GM19328 (cell line): Measurements from ENCODE around the gene TMED3.

Source experiments
- ATAC-seq: cut with Tn5 transposase; IDR thresholded peaks from one replicate; pipeline ENCODE4 v1.9.1; 2021; ENCODE audit warnings: mild to moderate bottlenecking, moderate library complexity; ENCODE audit not compliant: unreplicated experiment

The TMED3 gene

DNA sequence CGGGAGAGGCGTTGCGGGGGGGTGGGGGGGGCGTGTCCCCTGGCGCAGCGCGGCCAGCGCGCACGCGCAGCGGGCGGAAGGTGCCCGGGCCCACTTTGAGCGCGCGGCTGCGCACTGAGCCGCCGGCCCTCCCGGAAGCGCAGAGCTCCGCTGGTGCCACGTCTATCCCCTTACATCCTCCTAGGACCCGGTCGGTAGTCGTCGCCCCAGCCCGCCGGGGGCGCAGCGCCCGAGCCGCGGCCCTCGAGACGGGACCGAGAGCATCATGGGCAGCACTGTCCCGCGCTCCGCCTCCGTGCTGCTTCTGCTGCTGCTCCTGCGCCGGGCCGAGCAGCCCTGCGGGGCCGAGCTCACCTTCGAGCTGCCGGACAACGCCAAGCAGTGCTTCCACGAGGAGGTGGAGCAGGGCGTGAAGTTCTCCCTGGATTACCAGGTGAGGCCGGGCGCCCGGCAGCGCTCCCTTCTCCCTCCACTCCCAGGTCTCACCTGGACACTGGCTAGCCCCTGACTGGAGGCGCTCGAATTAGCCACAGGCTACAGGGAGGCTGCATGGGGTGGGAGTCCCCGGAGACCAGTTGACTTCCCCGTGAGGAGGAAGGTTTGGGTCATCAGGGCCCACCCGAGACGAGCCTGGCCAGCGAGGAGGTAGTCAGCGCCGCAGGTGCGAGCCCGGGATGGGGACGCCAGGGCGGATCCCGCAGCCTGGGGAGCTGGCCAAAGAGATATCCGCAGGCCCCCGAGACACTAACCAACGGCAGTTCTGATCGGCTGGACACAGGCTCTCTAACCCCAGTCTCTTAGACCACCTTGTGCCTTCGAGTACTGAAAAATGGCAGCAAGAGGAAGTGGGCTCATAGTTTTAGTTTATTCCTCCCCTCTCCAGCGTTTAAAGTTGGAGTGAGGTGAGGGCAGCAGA is at the start of gene TMED3:
TMED3 (plus strand) TSS at position 128 of the 916 bp plus-strand sequence; CDS start at position 266, 138 bp downstream.
- ATAC-seq = peak; percentile 93

DNA sequence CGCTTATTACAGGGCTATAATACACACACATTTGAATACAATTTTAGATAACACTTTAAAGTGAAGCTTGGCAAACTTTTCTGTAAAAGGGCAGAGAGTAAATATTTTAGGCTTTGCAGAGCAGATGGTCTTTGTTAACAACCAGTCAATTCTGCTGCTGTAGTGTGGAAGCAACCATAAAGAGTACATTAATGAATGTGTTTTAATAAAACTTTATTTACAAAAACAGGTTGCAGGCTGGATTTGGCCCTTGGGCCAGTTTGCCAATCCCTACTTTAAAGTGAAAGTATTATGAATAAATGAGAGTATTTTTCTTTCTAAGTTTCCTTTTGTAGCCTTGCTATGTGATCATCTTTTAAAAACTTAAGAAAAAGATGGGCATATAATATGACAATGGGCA is 49.1 kb upstream of the TMED3 start:
- ATAC-seq = no peak

DNA sequence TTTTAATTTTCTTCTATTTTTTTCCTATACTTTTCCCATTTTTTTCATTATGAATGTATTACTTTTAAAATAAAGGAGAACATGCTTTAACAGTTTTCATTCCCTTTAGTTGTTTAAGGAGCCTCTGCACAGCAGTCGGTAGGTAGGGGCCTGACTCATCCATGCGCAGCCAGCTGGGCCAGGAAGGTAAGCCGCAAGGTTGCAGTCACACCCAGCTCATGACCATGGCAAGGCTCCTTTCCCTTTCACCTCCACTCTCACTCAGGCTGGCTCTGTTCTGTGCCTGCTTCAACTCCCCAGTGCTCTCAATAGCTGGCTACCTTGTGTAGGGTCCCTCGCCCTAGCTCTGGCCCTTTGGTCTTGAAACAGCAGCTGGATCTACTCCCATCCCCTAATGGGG is 45.7 kb upstream of the TMED3 start:
- no peak for ATAC-seq

DNA sequence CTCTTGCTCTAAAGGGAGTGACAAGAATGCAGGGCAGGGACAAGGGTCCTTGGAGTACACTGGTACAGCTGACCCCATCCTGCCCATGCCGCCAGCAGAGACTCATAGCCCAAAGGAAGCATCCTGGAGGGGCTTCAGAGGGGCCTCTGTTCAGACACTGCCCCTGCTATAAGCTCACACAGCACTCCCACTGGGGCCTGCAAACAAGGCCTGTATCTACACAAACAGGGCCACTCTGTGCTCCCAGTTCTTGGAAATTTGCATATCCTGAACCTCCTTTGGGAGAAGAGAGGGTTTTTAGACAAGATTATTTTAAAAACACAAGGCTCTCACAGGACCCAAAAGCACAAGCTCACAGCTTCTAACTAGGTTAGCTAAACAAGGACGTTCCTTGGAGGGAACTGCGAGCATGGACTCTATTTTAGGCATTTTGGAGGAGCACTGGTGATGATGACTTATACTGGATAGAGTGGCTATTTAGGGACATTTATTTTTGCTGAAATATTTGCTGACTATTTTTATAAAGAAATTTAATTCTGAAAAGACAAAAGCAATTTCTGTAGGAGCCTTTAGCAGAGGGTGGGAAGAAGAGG is 44.8 kb upstream of the TMED3 start:
- ATAC-seq = no peak

DNA sequence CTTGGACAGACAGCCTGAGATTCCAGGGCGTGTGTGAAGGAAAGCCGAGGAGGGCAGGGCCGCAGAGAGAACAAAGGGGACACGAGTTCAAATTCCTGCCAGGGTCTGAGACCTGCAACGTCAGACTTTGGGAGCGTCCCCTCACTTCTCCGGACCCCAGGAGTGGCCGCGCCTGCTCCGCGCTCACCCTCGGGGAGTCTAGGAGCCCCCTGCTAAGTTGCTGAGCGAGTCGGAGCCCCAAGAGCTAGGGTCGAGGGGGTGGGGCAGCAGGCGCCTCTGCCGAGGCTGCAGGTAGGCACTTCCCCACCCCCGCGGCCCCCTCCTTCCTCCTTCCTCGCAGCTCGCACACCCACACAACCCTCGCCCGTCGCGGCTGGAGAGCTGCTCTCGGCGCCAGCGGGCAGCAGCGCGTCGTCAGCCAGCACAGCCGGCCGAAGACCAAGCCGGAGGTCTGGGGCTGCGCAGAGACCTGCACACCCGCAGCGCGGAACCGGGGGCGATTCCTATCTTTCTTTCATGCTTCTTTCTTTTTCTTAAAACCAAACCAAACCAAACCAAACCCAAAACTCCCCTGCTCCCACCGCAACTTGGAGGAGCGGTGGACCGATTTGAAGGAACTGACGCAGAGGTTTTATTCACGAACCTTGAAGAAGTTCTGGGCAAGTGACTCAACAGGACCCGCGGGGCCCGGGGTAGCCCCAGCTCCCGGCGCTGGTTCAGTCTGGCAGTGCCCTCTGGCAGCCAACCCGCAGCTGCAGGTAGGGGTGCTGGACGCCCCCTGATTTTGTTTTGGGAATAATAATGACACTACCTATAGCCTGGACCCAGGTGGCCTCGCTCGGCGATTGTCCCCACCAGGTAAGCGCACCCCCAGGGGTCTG is 28.3 kb upstream of the TMED3 start, which contains the start of gene ANKRD34C:
ANKRD34C (plus strand) TSS at position 352 of the 881 bp plus-strand sequence. CDS start 10,563 bp downstream, outside the sequence.
- ATAC-seq = no peak

DNA sequence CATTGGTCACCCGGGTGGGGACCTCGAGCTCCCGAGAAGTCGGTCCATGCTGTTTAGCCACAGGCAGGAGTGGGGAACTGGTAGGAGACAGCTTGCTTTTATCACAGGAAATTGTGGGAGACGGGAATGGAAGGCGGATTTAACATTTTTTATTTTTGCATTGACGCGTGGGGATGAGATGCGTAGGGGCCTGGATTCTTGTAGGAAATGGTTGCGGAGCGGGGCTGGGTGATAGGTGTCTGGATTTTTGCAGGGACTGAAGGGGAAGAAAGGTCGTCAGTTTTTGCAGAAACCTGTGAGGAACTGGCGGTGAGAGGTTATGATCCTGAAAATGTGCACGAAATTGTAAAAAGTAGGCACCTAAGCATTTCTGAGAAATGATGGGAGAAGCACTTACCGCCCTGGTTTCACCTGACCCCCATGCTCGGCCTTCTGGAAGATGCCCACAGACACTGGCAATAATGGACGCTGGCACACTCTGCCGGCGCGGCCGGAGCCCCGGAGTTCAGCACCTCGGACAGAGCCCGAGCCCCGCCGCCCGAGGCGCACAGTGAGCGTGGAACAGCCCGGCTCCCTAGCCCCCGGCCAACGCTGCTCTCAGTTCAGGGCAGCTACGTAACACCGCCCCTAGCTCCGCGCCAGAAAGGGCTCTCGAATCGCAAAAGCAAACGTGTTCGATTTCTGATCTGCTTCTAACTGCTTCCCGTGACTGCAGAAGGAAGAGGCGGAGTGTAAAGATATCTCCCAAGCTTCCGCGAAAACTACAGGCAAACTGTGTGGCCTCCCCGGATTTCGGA is 27.5 kb upstream of the TMED3 start:
- ATAC-seq = no peak

DNA sequence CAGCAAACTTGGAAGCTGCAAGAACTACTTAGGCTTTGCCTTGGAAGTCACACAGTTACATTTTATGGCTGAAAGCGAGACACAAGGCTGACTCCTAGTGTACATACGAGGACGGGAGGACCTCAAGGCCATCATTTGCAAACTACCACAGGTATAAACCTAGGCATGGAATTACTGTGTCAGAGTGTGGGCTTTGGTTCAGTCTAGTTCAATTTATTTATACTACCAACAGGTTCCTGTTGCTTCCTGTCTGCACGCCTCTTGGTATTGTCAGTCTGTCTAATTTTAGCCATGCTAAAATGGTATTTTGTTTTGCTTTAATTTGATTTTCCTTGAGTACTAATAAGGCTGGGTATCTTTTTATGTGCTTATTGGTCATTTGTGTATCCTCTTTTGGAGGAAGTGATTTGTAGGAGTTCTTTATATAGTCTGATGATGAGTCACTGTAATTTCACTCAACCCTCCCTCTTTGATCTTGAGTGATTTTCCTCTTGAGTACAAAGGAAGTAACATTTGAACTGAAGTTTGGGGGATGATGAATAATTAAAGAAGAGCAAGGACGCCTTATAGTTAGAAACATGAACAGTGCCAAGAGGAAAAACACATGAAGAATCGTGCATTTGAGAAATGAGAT is 20.2 kb upstream of the TMED3 start:
- ATAC-seq = no peak

DNA sequence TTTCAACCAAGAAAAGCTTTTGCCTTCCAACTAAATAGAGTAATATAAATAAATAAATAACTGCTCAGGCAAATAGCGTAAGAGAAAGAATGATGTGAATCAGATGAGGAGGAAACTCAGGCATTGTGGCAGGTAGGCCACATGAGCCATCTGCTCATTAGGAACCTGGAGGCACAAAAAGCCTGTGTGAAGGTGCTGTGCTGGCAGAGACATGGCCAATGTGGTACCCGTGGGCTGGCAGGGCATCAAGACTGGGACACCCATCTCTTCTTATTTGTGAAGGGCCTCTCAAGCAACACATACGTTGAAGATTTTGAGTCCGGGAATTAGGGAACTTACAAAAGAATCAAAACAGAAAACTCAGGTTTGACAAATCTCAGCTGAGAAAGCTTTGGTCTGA is 18.9 kb upstream of the TMED3 start:
- ATAC-seq = no peak

DNA sequence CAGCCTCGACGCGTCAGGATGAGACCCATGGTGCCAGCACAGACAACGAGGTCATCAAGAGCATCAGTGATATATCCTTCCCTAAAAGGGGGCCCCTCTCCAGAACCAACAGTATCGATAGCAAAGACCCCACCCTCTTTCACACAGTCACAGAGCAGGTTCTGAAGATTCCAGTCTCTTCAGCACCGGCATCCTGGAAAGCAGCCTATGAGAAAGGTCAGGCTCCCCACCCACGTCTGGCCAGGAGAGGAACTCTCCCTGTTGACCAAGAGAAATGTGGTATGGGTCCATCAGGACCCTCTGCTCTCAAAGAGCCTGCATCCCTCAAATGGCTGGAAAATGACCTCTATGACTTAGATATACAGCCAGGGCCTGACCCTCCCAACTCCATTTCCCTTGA is 16.8 kb upstream of the TMED3 start:
- no peak for ATAC-seq

DNA sequence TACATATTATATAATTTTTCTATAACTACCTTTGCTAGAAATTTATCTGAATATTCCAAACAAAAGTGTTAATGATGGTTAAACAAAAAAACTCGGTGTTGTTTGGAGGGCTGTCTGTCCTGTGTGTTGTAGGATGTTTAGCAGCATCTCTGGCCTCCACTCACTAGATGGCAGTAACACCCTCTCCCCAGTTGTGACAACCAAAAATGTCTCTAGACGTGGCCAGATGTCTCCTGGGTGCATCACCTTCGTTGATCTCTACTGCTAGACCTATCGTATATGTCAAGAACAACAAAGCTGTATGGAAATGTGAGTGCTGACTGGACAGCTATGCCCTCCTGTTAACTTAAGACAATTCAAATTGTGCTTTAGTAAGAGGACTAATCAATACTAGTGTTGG is 14.3 kb upstream of the TMED3 start:
- ATAC-seq = no peak

DNA sequence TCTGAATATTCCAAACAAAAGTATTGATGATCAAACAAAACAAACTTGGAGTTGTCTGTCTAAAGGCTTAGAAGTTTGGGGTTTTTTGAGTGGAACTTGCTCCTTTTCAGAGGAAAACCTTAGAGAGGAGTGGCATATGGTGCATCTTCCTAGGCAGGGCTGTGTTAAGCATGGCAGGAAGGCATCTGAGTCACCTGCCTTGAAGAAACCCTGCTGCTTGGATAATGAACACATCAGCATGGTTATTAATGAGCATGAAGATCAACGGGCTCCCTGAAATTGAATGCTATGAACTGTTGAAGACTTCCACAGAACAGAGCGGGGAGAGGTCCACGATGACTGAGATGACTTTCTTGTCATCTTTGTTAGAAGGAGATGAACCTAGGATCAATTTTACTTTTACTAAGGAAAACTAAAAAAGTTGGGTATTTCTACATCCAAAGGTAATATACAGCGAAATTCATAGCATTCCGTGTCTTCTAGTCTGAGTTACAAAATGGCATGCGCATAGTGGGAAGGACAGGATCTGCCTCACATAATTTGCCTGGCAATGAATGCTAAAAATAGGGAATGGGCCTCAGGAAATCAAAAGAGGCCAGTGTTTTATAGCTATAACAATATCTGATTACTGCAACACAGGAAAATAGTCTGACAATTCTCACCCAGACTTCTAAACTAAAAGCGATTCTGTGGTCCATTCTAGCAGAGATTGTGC is 11.6 kb upstream of the TMED3 start:
- no peak for ATAC-seq

DNA sequence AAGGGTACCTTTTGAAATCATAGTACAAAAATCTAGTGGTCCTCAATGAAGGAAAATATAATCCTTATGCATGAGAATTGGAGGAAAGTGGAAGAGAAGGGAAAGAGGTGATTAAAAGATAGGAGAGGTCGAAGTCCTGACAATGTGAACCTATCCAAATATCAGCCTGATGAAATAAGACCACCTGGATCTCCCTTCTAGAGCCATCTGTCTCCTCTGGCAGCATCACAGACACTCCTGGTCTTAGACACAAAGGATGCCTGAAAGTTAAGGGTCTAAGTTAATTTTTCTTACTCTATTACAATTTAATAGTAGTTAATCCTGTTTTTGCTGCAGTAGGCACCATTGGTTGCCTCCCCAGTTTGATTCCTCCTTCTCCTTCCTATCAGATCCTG is 11.1 kb upstream of the TMED3 start:
- no peak for ATAC-seq

DNA sequence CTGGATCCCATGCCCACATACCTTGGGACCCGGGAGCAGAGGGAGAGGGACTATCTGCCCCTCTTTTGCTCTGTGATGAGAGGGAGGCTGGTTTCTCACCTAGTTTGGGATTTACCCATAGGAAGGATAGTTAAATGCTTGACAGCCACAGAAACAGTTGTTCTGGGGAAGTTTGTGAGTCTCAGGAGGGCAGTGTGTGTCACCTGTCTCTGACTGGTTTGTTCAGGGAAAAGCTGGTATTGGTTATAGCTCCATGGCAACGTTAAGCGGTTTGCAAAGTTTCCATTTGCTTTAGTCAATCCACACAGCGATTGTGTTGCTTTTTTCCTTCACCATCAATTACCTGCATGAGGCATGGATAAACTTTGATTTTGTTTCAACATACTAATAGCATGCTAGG is 3.7 kb upstream of the TMED3 start:
- no peak for ATAC-seq

DNA sequence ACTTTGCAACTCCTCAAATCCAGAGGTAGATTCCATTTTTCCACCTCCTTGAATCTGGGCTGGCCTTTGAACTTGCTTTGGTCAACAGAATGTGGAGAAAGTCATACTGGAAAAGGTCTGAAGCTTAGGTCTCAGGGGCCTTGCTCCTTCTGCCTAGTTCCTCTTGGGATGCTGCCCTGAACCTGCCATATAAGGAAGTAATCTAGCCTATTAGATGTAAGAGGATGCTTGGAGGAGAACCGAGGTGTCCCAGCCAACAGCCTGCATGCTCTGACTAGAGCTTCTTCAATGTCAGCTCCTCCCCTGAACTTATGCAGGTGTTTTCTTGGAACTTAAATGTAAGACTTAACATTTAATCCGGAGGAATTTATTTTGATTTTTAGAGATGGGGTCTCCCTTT is 2.0 kb upstream of the TMED3 start:
- no peak for ATAC-seq

DNA sequence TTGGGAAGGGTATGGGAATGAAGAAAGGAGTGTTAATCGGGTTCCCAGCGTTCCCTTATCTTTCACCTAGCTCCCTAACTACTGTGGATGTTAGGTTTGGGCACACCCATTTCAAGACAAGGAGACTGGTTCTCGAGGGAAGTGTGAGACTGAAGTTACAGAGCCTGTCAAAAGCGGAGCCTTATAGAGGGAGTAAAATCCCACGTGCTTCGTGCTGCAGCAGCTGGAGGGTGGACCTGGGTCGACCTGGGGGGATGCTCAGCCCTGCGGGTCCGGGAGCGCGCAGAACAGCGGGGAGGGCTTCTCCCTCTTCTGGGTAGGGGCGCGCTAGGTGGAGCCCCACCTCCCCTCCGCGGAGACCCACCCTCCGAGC is 314 bp upstream of the TMED3 start:
- peak; percentile 34 for ATAC-seq

DNA sequence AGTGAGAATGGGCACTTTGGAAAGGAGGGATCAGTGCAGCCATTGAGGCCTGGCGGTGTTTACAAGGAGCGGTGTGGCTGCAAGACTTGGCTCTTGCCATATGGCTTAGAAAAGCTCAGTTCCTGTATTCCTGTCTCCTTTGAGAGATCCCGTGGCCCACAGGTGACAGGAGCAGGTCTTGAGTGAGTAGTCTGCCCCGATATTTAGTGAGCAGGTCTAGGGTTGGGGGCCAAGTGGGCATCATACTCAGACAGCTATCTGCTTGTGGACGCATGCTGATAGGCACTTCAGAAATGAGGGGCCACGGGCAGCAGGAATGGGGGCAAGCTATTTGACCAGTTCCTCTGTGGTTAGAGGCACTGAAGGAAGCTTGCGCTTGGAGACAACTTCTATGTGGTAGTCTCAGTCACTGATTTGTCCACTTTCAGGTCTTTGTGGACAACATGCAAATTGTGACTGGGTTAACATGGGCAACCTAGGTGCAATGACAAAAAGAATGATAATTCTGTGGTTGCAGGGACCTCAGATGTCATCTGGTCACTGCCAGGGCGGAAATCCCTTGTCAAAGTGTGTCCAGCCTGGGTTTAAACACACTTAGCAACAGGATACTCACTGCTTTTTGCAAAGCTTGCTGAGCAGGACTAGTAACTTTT is 1.1 kb downstream of the TMED3 start:
- no peak for ATAC-seq

DNA sequence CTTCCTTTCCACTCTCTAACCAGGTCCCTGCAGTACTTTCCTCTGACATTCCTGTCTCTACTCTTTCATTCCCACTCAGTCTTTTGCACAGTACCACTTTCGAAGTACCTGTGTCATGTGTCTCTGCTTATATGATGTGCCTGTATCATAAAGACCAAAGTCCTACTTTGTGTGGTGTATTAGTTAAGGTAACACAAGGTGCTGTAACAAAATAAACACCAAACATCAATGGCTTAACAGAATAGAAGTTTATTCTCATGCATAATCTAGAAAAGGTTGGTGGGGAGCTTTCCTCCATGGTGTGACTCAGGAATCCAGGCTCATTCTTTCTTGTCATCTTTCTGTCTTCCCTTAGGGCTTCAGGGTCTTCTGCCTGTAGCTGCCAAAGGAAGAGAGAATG is 3.3 kb downstream of the TMED3 start:
- no peak for ATAC-seq

DNA sequence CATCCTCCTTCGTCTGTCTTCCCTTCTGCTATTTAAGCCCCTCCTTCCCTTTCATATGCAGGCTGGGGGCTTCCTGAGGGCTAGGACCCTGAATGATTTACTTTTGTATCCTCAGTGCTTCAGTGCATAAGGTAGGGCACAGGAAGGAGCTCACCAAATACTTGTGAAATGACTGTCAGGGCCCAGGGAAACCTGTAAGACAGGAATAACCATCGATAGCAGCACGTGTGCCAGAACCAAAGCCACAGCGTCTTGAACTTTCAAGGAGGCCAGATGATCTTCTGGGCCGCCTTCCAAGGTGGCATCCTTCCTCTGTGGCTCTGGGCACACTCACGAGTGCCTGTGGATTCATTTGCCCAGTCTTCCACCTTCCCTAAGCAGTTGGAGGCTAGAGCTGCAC is 3.9 kb downstream of the TMED3 start:
- no peak for ATAC-seq
